SKM-1 treated with dmso at 0.1 percent for 144 hours (cell line): ENCODE data around the gene CDC23.
"Not testable (repeated sequence)": the region's sequence is repeated elsewhere in the genome, so short reads cannot be mapped to it uniquely, and the experiment has no call there.

Experiments
- DNase-seq: peaks from one replicate; lab custom pipeline; 2025; ENCODE audit not compliant: unreplicated experiment; lab: John Stamatoyannopoulos, UW

Gene CDC23

DNA sequence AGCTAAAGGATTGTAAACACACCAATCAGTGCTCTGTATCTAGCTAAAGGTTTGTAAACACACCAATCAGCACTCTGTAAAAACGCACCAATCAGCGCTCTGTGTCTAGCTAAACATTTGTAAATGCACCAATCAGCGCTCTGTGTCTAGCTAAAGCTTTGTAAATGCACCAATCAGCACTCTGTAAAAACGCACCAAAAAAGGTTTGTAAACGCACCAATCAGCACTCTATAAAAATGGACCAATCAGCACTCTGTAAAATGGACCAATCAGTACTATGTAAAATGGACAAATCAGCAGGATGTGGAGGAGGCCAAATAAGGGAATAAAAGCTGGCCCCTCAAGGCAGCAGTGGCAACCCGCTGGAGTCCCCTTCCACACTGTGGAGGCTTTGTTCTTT is 69.5 kb downstream of the CDC23 start:
- DNase-seq, result not testable (repeated sequence)

- no peak for DNase-seq
Observed at GRCh38 chr5:138141734-138142133, 71.4 kb downstream of the CDC23 start.

GRCh38 chr5:138140268-138140667 is 72.9 kb downstream of the CDC23 start:
- no peak for DNase-seq

DNA sequence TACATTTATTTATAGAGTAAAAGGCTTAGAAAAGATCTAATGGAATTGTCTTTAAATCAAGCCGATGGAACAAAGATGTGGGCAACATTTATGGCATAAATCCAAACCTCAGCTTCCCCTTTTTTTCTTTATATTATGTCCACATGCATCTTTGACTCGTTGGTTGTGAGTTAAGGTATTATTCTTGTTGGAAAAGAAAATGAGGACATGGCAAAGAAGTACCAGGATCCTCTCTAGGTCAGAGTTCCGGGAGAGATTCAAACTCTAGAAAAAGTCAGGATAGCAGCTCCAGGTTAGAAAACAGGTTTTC is 73.4 kb downstream of the CDC23 start:
- peak; percentile 11 for DNase-seq

- no peak for DNase-seq
Observed at GRCh38 chr5:138138949-138139780, 74.0 kb downstream of the CDC23 start, which contains the start of gene NME5. TSS of gene NME5 (minus strand) at chr5:138139428. CDS start at chr5:138138780, 648 bp downstream.
